ENCODE data around the gene PLK1.

- TF ChIP-seq FOXP2 (optimal IDR thresholded peaks at IDR 0.05; ENCODE audit: borderline replicate concordance, extremely low read depth, extremely low read length, insufficient read depth) (no peak), SIN3A (IDR thresholded peaks at IDR 0.05; ENCODE audit: borderline replicate concordance, insufficient read depth, low read length) (no peak), POLR2AphosphoS5 (IDR thresholded peaks at IDR 0.05; ENCODE audit: low read depth, low read length) (no peak), TAF1 (IDR thresholded peaks at IDR 0.05; ENCODE audit: borderline replicate concordance, insufficient read depth, low read length) (no peak)
Observed at GRCh38 chr16:23728112-23728477, 49.4 kb downstream of the PLK1 start.

Measured in PFSK-1 (cell line).